Measurements from ENCODE around the gene ARID3A.

GRCh38 chr19:936175-936546 is 10.3 kb downstream of the ARID3A start:
- TF ChIP-seq CTCF (conservative IDR thresholded peaks at IDR 0.05; ENCODE audit: low read length) (no peak), EZH2phosphoT487 (IDR thresholded peaks at IDR 0.05; ENCODE audit: borderline replicate concordance) (no peak)

Measured in Loucy (cell line).